ENCODE measurements around the gene DNAL1.
"Not testable (repeated sequence)": the region's sequence is repeated elsewhere in the genome, so short reads cannot be mapped to it uniquely, and the experiment has no call there.

DNAL1 gene

GRCh38 chr14:73678698-73679097 is 33.9 kb downstream of the DNAL1 start:
- H3K27me3 ChIP-seq (ENCODE audit: control insufficient read depth in 1 of 2, insufficient read depth in 2 of 2, low read length in 2 of 2), result no peaks in the 10 kb centered on the region
- H3K4me1 ChIP-seq (ENCODE audit: insufficient read depth, low read length), result no peaks in the 10 kb centered on the region
- no peak overlapping the region for H3K27ac ChIP-seq (ENCODE audit: low read depth, low read length)
- H3K9me3 ChIP-seq (ENCODE audit: low read length), result no peaks in the 10 kb centered on the region
- H3K4me3 ChIP-seq (ENCODE audit: low read depth in 1 of 2, low read length in 2 of 2), result no peak overlapping the region
- H3K9ac ChIP-seq (ENCODE audit: low read length), result no peak overlapping the region
- H3K36me3 ChIP-seq (ENCODE audit: insufficient read depth, low read length), result no peaks in the 10 kb centered on the region

GRCh38 chr14:73680821-73681220 is 36.0 kb downstream of the DNAL1 start:
- Histone ChIP-seq H3K9me3 (ENCODE audit: low read length) (no peaks in the 10 kb centered on the region), H3K4me3 (ENCODE audit: low read depth in 1 of 2, low read length in 2 of 2) (no peak overlapping the region), H3K27me3 (ENCODE audit: control insufficient read depth in 1 of 2, insufficient read depth in 2 of 2, low read length in 2 of 2) (no peaks in the 10 kb centered on the region), H3K9ac (ENCODE audit: low read length) (no peak overlapping the region), H3K4me1 (ENCODE audit: insufficient read depth, low read length) (no peaks in the 10 kb centered on the region), H3K36me3 (ENCODE audit: insufficient read depth, low read length) (no peaks in the 10 kb centered on the region), H3K27ac (ENCODE audit: low read depth, low read length) (no peak overlapping the region)

- no peak overlapping the region for H3K4me3 ChIP-seq (ENCODE audit: low read depth in 1 of 2, low read length in 2 of 2)
- H3K27ac ChIP-seq (ENCODE audit: low read depth, low read length), result no peak overlapping the region
- H3K27me3 ChIP-seq (ENCODE audit: control insufficient read depth in 1 of 2, insufficient read depth in 2 of 2, low read length in 2 of 2), result no peaks in the 10 kb centered on the region
- H3K4me1 ChIP-seq (ENCODE audit: insufficient read depth, low read length), result no peaks in the 10 kb centered on the region
- H3K9me3 ChIP-seq (ENCODE audit: low read length), result no peaks in the 10 kb centered on the region
- no peaks in the 10 kb centered on the region for H3K36me3 ChIP-seq (ENCODE audit: insufficient read depth, low read length)
- no peak overlapping the region for H3K9ac ChIP-seq (ENCODE audit: low read length)
These were observed 39.8 kb downstream of the DNAL1 start for GRCh38 chr14:73684627-73685026.

GRCh38 chr14:73685328-73685727 is 40.5 kb downstream of the DNAL1 start:
- Histone ChIP-seq H3K4me3 (ENCODE audit: low read depth in 1 of 2, low read length in 2 of 2) (no peak overlapping the region), H3K27ac (ENCODE audit: low read depth, low read length) (no peak overlapping the region), H3K36me3 (ENCODE audit: insufficient read depth, low read length) (no peaks in the 10 kb centered on the region)

GRCh38 chr14:73686901-73687300 is 42.1 kb downstream of the DNAL1 start:
- no peaks in the 10 kb centered on the region for H3K4me1 ChIP-seq (ENCODE audit: insufficient read depth, low read length)
- no peaks in the 10 kb centered on the region for H3K27me3 ChIP-seq (ENCODE audit: control insufficient read depth in 1 of 2, insufficient read depth in 2 of 2, low read length in 2 of 2)
- H3K9ac ChIP-seq (ENCODE audit: low read length), result no peak overlapping the region
- H3K4me3 ChIP-seq (ENCODE audit: low read depth in 1 of 2, low read length in 2 of 2), result no peak overlapping the region
- no peaks in the 10 kb centered on the region for H3K9me3 ChIP-seq (ENCODE audit: low read length)
- H3K27ac ChIP-seq (ENCODE audit: low read depth, low read length), result no peak overlapping the region
- no peaks in the 10 kb centered on the region for H3K36me3 ChIP-seq (ENCODE audit: insufficient read depth, low read length)

More at GRCh38 chr14:73685328-73685727, 40.5 kb downstream of the DNAL1 start:
- no peaks in the 10 kb centered on the region for H3K9me3 ChIP-seq (ENCODE audit: low read length)
- H3K4me1 ChIP-seq (ENCODE audit: insufficient read depth, low read length), result no peaks in the 10 kb centered on the region
- no peak overlapping the region for H3K9ac ChIP-seq (ENCODE audit: low read length)
- no peaks in the 10 kb centered on the region for H3K27me3 ChIP-seq (ENCODE audit: control insufficient read depth in 1 of 2, insufficient read depth in 2 of 2, low read length in 2 of 2)

GRCh38 chr14:73694083-73694482 is 49.3 kb downstream of the DNAL1 start:
- Histone ChIP-seq H3K4me3 (ENCODE audit: low read depth in 1 of 2, low read length in 2 of 2) (no peak overlapping the region), H3K36me3 (ENCODE audit: insufficient read depth, low read length) (peaks cover 6% of the 10 kb centered on the region), H3K27ac (ENCODE audit: low read depth, low read length) (no peak overlapping the region), H3K27me3 (ENCODE audit: control insufficient read depth in 1 of 2, insufficient read depth in 2 of 2, low read length in 2 of 2) (no peaks in the 10 kb centered on the region), H3K4me1 (ENCODE audit: insufficient read depth, low read length) (no peaks in the 10 kb centered on the region), H3K9me3 (ENCODE audit: low read length) (no peaks in the 10 kb centered on the region), H3K9ac (ENCODE audit: low read length) (no peak overlapping the region)

- H3K9me3 ChIP-seq (ENCODE audit: low read length), result no peaks in the 10 kb centered on the region
- peaks cover 10% of the 10 kb centered on the region for H3K36me3 ChIP-seq (ENCODE audit: insufficient read depth, low read length)
- no peak overlapping the region for H3K9ac ChIP-seq (ENCODE audit: low read length)
- H3K27ac ChIP-seq (ENCODE audit: low read depth, low read length), result no peak overlapping the region
- no peak overlapping the region for H3K4me3 ChIP-seq (ENCODE audit: low read depth in 1 of 2, low read length in 2 of 2)
- H3K4me1 ChIP-seq (ENCODE audit: insufficient read depth, low read length), result no peaks in the 10 kb centered on the region
- H3K27me3 ChIP-seq (ENCODE audit: control insufficient read depth in 1 of 2, insufficient read depth in 2 of 2, low read length in 2 of 2), result no peaks in the 10 kb centered on the region
These were observed 50.3 kb downstream of the DNAL1 start for GRCh38 chr14:73695082-73695481.

GRCh38 chr14:73695997-73696396 is 51.2 kb downstream of the DNAL1 start:
- no peak overlapping the region for H3K9ac ChIP-seq (ENCODE audit: low read length)
- H3K36me3 ChIP-seq (ENCODE audit: insufficient read depth, low read length), result peaks cover 10% of the 10 kb centered on the region
- H3K27ac ChIP-seq (ENCODE audit: low read depth, low read length), result no peak overlapping the region
- no peaks in the 10 kb centered on the region for H3K4me1 ChIP-seq (ENCODE audit: insufficient read depth, low read length)
- H3K27me3 ChIP-seq (ENCODE audit: control insufficient read depth in 1 of 2, insufficient read depth in 2 of 2, low read length in 2 of 2), result no peaks in the 10 kb centered on the region
- H3K9me3 ChIP-seq (ENCODE audit: low read length), result no peaks in the 10 kb centered on the region
- no peak overlapping the region for H3K4me3 ChIP-seq (ENCODE audit: low read depth in 1 of 2, low read length in 2 of 2)

- no peaks in the 10 kb centered on the region for H3K27me3 ChIP-seq (ENCODE audit: control insufficient read depth in 1 of 2, insufficient read depth in 2 of 2, low read length in 2 of 2)
- H3K4me3 ChIP-seq (ENCODE audit: low read depth in 1 of 2, low read length in 2 of 2), result no peak overlapping the region
- no peak overlapping the region for H3K27ac ChIP-seq (ENCODE audit: low read depth, low read length)
- no peaks in the 10 kb centered on the region for H3K9me3 ChIP-seq (ENCODE audit: low read length)
- H3K4me1 ChIP-seq (ENCODE audit: insufficient read depth, low read length), result no peaks in the 10 kb centered on the region
- H3K36me3 ChIP-seq (ENCODE audit: insufficient read depth, low read length), result peaks cover 10% of the 10 kb centered on the region
- H3K9ac ChIP-seq (ENCODE audit: low read length), result no peak overlapping the region
These were observed 51.9 kb downstream of the DNAL1 start for GRCh38 chr14:73696466-73697400.

GRCh38 chr14:73700325-73700724 is 55.5 kb downstream of the DNAL1 start:
- H3K9me3 ChIP-seq (ENCODE audit: low read length), result no peaks in the 10 kb centered on the region
- no peak overlapping the region for H3K9ac ChIP-seq (ENCODE audit: low read length)
- H3K27ac ChIP-seq (ENCODE audit: low read depth, low read length), result no peak overlapping the region
- no peaks in the 10 kb centered on the region for H3K27me3 ChIP-seq (ENCODE audit: control insufficient read depth in 1 of 2, insufficient read depth in 2 of 2, low read length in 2 of 2)
- no peaks in the 10 kb centered on the region for H3K4me1 ChIP-seq (ENCODE audit: insufficient read depth, low read length)
- peaks cover 3% of the 10 kb centered on the region for H3K36me3 ChIP-seq (ENCODE audit: insufficient read depth, low read length)
- no peak overlapping the region for H3K4me3 ChIP-seq (ENCODE audit: low read depth in 1 of 2, low read length in 2 of 2)

GRCh38 chr14:73708076-73708475 is 63.3 kb downstream of the DNAL1 start:
- not testable (repeated sequence) for H3K36me3 ChIP-seq (ENCODE audit: insufficient read depth, low read length); H3K27me3 ChIP-seq (ENCODE audit: control insufficient read depth in 1 of 2, insufficient read depth in 2 of 2, low read length in 2 of 2); H3K9me3 ChIP-seq (ENCODE audit: low read length); H3K9ac ChIP-seq (ENCODE audit: low read length); H3K27ac ChIP-seq (ENCODE audit: low read depth, low read length); H3K4me3 ChIP-seq (ENCODE audit: low read depth in 1 of 2, low read length in 2 of 2)
- peaks cover 13% of the 10 kb centered on the region for H3K4me1 ChIP-seq (ENCODE audit: insufficient read depth, low read length)

Data from muscle layer of colon (tissue), 2 donors.